GM21381 (cell line): Measurements from ENCODE around the gene STMN1.
A peak's percentile ranks its signal among the peaks of the same experiment; 100 is the strongest.

ENCODE experiments used
- ATAC-seq: cut with Tn5 transposase; IDR thresholded peaks from one replicate; pipeline ENCODE4 v1.9.1; 2021; ENCODE audit warnings: mild to moderate bottlenecking, moderate library complexity; ENCODE audit not compliant: unreplicated experiment

The STMN1 gene

DNA sequence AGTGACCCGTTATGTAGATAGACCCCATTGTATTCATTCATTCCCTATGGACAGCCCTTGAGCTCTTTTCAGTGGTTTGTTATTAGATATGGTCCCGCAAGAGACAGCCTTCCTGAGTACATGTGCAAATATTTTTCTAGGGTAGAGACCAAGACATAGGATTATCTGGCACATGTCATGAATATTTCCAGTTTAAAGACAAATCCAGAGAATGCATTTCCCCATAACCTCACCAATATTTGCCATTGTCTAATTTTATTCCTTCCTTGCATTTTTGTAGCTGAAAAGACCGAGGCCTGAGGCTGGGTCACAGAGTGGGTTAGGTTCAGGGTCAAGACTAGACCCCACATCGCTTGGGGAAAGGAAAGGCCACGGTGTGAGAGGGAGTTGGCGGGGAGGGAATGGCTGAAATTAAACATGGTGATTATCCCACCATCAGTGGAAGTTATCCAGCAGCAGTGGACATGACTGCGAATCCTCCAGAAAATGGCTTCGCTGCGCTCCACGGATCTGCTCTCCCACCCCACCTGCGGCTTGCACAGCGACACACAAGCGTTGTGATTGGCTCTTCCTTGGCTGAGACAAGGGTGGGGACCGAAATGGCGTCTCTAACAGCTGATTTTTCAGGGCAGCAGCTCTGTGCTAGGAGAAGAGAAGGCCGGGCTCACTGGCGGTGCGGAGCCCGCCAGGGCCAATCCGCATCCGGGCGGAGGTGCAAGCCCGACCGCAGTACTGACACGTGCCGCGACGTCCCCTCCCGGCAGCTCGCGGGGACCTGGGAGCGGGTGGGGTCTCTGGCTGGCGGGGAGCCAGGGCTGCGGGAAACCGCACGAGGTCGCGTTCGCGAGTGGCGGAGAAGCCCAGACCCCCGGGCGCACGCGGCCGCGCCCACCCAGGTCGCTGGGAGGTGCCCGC is 16.1 kb upstream of the STMN1 start:
- no peak for ATAC-seq

DNA sequence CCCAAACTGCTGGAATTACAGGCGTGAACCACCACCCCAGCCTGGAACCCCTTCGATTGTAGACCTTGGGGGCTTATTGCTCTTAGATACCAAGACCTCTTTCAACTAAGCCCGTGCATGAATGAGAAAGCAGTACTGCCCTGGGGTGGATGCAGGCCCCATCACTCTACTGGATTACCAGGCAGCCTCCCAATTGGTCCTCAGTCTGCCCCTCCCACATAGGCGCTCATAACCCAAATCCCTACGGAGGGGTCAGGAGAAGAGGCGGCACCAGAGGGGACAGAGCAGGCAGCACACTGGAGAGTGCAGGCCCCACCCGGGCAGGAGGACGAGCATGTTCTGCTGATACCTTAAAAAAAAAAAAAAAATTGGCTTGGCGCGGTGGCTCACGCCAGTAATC is 12.4 kb upstream of the STMN1 start:
- no peak for ATAC-seq

DNA sequence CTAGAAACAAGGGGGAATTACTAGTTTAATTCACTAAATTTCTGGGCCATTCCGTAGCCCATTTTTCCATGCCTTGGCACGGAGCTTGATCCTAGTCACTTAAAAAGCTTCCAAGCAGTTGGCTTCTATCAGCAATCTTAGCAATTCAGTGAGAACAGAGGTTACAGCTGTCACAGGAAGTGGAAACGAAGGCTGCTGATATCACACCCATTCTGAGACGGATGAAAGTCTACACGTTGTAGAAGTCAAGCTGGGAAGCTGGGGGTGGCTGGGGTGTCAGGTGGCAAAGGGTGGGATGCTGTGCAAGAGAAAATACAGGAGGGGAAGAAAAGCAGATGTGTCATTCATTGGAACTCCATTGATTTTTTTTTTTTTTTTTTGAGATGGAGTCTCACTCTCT is 11.8 kb upstream of the STMN1 start:
- no peak for ATAC-seq

DNA sequence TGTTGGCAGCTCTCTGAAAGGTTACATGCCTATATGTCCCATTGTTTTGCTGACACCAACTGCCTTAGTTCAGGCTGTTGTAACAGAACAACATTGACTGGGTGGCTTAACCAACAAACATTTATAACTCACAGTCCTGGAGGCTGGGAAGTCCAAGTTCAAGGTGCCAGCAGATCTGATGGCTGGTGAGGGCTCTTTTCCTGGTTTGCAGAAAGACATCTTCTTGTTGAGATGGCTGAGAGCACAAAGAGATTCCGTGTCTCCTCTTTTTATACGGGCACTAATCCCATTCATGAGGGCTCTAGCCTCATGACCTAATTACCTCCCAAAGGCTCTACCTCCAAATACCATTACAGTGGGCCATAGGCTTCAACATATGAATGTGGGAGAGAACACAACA is 10.2 kb upstream of the STMN1 start:
- ATAC-seq = no peak

DNA sequence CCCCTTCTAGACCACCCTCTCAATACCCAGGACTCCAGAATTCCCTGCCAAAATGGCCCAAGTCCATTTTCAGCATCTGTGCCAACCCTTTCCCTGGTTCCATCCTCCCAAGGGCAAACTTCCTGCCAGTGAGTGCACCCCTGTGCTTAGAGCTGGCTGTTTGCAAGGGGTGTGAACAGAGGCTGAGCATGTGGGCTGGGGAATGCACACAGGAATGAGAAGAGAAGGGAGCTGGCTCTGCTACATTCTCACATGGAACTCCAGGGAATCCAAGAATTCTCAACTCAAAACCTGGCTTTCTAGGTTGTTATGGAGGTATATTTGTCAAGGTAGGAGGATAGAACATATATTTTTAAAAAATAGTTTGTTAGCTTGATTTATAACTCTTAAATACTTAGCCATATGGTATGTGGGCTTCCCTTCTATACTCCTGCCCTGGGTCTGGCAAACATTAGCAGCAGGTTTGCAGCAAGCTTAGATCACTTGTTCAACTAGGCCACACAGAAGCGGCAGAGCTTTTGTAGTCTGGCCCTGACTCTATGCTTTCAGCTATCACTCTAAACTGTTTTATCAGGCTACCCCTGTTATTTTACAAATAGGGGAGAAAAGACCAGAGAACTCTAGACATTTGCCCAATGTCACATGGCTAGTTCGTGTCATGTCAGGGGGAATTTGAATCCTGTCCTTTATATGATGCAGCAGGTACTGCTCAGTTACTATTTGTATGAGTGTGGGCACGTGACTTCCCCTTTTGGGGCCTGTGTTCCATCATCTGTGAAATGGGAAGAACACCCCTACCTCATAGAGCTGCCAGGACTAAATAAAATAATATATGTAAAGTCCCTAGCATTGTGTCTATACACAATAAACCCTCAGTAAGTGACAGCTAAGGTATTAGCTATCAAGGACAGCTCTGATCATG is 8.1 kb upstream of the STMN1 start:
- ATAC-seq = no peak

DNA sequence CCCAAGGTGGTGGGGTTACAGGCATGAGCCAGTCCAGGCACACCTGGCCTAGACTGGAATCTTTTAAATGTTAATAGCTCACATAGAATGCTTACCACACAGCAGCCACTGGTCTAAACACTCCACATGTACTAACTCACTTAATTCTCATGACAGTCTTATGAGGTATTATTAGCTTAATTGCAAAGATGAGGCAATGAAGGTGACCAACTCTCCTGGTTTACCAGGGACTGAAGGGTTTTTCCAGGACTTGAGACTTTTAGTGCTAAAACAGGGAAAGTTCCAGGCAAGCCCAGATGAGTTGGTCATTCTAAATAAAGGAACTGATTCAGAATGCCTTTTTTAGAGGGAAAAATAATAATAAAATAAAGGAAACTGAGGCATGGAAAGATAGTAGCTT is 7.0 kb upstream of the STMN1 start:
- no peak for ATAC-seq

DNA sequence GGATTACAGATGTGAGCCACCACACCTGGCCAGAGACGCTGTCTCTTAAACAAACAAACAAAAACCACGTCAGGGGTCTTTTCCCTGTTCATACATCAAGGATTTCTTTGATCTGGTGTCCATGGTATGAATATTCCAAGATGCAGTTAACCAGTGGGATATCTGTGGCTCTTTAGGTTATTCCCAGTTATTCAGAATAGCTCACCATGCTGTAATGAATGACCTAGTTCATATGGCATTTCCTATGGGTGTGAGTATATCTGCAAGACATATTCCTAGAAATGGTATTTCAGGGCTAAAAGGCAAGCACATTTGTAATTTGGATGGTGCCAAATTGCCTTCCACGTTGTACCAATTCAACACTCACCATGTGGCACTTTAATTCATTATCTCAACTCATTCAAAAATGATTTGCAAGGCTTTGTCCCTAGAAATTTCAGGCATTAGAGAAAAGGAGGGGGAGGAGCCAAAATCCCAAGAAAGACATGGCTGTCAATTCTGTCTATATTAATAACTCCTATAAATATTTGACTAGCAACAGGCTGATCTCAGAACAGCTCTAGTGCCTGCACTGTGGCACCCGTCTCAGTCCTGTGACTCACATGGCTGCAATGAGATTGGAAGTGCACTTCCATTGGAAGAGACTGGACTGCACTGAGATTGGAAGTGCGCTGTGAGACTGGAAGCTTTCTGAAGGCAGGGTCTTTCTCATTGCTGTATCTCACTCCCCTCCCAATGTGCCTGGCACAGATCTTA is 6.0 kb upstream of the STMN1 start:
- no peak for ATAC-seq

DNA sequence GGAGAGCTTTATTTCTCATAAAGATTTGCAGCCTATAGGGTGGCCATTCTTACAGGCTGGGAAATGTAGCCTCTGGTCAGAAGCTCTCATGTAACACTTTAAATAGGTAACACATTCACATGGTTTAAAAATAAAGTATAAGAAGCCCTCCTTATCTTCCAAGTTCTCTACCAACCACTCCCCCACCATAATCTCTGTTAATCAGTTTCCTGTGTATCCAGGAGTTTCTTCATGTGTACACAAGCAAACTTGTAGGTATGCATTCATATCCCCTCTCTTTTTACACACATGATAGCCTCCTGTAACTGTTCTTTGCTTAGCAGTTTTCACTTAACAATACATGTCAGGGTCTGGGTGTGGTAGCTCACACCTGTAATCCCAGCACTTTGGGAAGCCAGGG is 4.9 kb upstream of the STMN1 start:
- ATAC-seq = no peak

DNA sequence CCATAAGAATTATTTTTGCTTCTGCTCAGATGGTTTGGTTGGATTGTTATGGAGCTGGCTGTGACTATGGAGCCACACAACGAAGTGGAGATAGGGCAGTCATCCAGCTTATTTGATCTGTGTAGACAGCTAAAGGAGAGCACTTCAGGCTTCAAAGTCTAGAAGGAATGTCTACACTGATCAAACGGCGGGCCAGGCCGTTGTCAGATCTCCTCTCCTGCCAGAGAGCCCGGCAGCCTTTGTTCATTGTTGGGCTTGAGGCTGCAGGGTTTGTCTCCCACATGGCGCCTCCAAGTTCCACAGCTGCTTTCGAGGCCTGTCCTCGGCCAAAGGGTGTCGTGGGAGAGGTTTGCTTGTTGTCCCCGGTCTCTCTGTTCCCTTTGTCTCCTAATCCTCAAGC is 2.8 kb upstream of the STMN1 start:
- ATAC-seq = no peak

DNA sequence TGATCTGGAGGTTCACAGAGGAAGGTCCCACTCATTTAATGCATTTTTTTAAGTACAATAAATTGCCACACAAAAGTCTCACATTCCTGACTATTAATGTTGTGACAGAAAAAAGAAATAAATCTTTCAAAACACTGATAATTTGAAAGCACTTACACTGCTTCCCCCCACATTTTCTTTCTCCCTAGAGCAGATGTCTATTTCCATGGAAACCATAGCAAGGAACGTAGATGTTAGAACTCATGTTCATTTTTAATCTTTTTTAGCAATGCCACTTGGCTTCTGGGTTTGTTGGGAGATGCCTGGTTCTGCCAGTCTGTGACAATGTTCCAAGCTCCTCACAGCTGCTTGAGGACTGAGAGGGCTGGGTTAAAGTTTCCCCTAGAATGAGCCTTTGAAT is 1.9 kb upstream of the STMN1 start:
- ATAC-seq = no peak

DNA sequence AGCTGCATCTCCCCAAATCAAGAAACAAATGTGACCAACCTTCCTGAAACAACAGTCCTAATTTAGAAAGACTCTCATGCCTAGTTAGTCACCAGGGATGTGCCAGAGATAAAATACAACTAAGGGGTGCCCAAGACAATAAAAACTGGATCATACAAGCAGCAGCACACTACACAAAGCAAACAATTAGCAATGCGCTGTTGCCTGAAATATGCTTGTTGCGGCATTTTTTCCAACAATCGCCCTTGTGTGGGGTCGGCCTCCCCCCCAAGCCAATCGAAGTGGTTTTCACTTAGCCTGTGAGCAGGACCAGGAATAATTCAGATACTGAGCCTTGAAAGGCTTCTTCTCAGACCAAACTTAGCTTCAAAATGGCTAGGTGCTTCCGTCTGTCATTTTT is 1.4 kb upstream of the STMN1 start:
- no peak for ATAC-seq

DNA sequence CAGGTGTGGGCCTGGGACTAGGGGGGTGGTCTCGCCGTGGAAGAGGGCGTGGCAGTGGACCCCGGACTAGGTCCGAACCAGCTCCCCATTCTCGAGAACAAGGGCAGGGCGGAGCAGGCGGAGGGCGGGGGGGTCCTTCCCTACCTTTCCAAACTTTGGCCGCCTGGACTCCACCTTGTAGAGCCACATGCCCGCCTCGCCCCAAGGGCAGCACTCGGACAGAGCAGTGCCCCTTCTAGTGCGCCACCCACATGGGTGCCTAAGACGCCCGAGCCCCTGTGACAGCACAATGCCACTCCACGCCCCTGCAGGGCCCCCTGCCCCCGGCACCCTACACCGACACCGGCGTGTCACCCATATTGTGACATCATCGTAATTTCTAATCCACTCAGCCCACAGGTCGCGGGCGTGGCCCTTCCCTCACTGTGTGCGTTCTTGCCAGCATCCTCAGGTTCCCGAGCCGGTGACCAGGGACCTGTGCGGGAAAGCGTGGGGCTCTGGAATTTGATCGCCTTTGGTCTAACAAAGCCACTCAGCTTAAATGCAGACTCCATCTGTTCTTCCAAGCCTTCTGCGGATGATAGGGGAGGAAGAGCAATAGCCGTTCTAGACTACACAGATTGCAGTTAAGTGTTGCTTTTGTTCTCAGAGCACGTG is 553 bp upstream of the STMN1 start:
- no peak for ATAC-seq

DNA sequence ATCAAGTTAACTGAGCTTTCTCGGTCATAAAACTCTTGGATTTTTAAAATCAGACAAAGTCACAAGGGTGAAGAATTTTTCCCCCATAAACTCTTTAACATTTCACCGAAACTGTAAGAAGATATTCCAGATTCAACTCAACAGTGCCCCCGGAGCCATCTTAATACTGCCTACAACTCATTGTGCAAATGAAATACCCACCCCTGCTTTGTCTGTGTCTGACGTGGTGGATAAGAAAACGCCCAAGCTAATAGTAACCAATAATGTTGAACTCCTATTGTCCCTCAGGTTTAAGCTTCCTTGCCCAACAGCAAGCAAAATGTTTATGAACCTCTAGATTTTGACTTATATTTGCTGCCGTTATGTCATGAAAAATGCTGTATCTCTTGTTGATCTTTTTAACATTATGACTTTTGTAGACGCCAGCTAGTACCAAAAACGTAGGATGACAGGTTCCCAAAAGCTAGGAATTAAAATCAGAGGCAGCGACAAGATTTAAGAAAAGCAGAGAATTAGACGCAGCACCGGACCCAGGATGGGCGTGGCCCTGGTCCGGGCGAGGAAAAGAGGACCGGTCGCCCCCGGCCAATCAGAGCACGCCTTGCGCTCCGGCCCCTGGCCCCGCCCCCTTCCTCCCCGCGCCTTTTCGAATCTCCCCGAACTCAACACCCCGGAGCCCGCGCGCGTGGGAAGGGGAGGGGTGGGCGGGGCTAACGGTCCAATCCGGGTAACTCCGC is 1.1 kb downstream of the STMN1 start:
- peak; percentile 67 for ATAC-seq

DNA sequence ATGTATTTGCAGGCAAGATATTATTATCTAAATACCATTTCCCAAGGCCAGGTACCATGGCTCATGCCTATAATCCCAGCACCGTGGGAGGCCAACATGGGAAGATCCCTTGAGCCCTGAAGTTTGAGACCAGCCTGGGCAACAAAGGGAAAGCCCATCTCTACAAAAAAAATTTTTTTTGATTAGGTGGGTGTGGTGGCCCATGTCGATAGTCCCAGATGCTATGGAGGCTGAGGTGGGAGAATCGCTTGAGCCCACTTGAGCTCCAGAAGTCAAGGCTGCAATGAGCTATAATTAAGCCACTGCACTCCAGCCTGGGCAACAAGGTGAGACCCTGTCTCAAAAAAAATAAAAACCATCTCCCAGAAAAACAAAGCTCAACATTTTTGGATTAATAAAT is 2.2 kb downstream of the STMN1 start:
- ATAC-seq = no peak

DNA sequence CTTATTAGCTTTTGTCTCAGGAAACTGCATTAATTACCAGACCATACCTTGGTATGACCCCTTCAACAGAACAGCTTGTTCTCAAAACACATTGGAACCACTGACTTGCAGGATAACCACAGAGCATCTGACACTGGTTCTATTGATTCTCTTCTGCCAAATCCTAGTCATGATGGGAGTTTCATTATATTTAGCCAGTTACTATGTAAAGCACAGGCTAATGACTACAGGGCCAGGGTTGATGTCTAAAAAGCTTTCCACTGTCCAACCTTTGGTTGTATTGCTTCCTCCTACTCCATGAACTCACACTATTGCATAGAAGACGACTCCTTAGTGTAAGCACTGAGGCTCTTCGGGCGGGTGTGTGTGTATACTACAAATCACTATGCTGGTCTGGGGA is 3.8 kb downstream of the STMN1 start:
- ATAC-seq = no peak

DNA sequence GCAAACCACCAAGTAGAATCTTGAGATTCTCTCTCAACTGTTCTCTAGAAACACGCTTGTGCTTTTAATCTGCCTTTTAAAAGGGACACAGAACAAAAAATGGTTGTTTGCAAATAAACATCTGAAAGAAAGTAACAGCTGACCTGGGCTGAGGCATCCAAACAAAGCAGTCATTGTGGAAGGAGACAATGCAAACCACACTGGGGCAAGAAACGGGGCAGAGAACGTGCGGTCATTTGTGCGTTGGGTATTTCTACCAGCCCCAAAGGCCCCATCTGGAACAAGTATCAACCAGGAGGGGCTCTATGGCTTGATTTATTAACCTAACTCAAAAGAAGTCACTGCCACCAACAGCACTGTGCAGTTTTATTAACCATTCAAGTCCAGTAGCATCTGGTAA is 6.0 kb downstream of the STMN1 start:
- no peak for ATAC-seq

DNA sequence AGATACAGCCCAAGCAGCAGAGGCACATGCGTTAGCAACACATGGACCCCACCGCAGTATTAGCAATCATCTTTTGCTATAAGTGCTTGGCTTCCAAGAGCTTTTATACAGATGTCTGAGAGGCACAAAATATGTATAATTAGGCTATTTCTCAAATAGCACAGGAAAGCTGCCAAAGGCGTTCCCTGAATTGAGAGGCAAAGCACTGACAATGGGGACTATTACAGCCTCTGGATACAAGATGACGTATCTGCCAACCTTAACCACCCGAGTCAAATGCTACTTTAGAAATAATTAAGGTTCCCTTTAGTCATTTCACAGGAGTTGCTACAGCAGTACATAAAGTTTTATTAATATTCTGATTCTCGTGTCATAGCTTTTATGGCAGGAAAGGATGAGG is 6.4 kb downstream of the STMN1 start:
- no peak for ATAC-seq

DNA sequence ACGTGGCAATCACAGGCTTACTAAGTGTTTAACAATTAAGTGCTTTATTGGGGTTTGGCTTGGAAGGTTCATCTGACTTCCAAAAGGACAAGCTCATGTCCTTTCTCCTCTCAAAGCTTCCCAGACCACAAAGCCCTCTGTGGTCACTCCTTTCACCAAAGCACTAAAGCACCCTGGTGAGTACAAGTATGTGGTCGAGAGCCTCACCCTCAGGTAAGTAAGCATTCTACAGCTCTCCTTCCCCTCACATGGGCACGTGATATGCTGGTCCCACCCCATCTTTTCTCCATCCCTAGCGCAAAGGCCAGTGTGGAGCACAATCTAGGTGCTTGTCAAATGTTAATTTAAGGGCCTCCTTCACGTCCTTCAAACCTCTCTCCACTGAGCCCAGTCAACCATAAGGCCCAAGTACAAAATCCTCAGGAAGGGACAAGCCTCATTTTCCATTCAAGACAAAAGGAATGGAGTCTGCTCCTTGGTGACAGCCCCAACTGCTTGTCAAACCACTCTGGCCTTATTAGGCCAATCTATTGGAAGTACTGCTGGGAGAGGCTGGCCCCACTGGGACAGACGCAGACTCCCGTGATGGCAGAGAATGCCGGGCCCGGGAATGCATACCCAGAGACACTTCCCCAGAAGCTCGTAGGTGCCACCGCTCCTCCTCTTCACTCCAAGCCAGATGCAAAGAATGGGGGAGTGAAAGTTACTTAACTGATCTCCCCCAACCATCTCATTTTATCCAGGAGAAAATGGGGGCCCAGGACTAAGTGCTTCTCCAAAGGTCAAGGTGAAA is 7.8 kb downstream of the STMN1 start:
- ATAC-seq = no peak

DNA sequence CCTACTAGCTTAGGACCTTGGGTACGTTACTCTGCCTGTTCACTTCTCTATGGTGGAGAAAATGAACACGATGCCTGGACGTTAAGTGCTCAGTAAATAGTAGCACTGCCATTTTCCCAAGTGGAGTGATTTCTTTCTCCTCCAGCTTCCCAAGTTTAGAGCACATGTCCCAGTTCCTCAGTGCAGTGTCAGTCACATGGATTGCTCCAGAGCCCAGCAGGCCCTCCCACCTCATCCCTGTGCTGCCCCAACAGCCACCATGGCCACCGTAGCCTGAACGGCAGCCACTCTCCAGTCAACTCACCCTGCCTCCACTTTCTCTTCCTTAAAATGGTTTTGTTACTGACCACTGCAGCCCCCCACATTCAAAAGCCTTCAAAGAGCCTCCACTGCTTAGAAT is 8.5 kb downstream of the STMN1 start:
- ATAC-seq = no peak
